Erythroblast (primary cell): ENCODE data around the gene MOCS3.

Experiments used
- GATA1 ChIP-seq: IDR thresholded peaks from 2 replicates; pipeline ENCODE4 v1.6.1; 2011; ENCODE audit warnings: low read depth, mild to moderate bottlenecking, control low read depth, low read length, moderate library complexity
- POLR2A ChIP-seq: IDR thresholded peaks from 2 replicates; pipeline ENCODE4 v1.6.1; 2011; ENCODE audit warnings: mild to moderate bottlenecking, low read length

DNA sequence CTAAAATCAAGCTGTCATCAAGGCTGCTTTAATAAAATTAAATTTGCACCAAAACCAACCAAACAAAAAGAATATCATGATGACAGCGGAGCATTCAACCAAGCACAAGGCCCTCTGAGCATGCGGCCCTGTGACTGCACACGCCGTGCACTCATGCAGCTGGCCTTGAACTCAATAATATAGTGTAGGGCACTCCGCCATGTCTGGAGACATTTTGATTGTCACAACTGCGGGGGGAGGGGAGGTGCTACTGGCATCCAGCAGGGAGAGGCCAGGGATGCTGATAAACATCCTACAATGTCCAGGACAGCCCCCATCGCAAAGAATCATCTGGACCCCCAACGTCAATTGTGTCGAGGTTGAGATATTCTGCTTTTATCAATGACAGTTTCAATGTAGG is 9.7 kb downstream of the MOCS3 start:
- no peak for TF ChIP-seq POLR2A
- no peak for TF ChIP-seq GATA1
